NCI-H1048 (cell line): ENCODE measurements around the gene PIF1.

ENCODE experiments used
- DNase-seq: peaks from one replicate; lab custom pipeline; 2025; lab: John Stamatoyannopoulos, UW

The PIF1 gene

DNA sequence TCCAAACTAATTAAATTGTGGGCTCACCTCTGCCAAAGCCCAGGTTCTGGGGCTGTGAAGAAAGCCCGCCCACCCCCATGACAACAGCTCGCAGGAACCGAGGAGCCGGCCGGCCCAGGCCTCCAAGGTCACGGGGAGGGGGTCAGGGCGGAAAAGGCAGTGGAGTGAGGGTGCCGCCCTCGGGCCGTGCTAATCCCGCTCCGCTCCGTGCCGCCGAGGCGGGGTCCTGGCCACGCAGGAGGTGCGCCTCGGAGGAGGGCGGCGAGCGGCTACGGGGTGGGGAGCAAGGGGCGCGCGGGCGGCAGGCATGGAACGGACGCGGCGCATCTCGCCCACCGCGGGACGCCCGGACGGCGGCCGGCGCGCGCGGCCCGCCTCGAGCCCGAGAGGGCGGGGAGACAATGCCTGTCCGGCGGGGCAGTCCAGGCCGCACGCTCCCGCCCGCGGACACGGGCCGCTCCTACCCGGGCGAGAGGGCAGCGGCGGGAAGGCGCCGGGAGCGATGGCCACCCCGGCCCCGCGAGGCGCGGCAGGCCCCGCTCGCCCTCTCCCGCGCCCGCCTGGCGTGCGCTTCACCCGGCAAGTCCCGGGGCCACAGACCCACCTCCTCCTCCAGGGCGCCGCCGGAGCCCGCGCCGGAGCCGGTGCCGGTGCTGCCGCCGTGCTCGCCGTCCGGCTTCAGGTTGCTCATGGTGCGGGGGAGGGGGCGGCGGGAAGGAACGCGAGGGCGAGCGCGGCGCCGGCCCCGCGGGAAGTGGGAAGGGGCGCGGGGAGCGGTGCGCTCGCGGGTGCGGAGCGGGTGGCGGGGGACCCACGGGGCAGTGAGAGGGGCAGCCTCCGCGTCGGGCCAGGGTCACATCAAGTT, 50.6 kb downstream of the PIF1 start:
- DNase-seq: no peak

DNA sequence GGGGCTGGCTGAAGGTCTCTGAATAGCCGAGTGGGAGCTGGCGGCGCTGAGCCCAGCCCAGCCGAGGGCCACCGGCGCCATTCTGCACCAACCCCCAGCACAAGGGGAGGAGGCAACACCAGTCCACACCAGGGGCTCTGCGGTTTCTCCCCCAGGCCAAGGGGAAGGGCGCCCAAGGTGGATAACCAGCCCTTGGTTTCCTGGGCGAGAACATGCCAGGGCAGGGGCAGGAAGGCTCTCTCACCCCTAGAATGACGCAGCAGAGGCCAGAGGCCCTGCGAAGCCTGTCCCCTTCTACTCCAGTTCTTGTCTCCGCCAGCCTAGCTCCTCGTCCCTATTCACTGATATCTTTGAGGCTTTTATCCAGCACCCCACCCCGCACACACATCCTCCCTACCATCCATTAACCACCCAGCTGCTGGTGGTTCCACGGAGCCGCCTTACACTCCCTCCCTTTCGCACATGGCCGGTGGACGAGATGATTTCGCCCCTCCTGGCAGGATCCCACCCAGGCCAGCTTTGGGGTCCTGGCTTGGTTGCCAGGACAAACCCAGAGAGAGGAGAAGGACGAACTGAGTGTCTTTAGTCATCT, 51.3 kb downstream of the PIF1 start:
- no peak for DNase-seq

DNA sequence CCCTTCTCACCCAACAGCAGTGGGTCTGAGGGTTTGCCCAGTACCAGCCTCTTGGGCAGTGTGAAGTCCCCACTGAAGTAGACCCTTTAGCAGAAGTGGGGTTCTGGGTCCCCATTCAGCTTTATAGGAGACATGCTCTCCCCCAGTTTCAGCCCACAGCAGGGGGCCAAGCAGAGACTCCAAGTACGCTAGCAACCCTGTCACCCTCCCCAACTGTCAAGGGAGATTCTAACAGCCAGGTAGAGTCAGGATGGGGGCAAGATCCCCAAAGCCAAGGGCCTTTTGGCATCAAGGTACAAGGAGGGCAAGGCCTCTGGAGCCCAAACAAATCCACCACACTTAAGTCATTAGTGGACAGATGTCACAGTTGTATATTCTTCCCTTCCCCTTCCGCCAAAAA, 51.8 kb downstream of the PIF1 start:
- DNase-seq: no peak

DNA sequence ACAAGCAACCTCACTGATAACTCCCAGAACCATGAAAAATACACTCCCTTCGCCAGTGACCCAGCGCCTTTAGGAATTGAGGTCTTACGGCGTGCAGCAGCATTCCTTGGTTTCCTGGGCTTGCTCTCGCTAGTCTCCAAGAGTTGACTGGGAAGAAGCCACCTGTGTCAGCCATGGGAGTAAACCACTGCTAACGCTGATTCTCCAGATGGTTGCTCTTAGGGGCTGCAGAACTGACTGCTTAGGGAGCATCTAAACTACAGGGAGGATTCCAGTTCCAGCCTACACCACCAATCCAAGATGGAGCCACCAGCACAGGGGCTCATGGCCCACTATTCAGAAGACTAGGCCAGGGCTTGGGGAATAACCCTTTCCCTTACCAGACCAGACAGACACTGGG, 52.5 kb downstream of the PIF1 start:
- DNase-seq: no peak

DNA sequence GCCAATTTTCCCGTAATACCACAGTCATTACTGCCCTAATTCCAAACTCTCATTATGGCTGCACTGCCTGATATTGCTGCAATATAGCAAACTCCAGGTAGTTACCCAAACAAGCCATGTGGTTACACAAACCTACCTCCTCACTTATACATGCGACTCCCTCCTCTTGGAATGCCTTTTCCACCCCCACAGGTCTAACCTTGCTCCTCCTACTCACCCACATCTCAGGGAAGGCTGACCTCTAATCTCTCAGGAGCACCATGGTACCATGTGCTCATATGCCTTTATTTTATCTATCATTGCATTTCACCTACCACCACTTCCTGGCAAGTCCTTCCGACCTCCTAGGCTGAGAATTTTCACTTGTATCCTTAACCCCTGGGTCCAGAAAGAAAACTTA, 53.0 kb downstream of the PIF1 start:
- no peak for DNase-seq

DNA sequence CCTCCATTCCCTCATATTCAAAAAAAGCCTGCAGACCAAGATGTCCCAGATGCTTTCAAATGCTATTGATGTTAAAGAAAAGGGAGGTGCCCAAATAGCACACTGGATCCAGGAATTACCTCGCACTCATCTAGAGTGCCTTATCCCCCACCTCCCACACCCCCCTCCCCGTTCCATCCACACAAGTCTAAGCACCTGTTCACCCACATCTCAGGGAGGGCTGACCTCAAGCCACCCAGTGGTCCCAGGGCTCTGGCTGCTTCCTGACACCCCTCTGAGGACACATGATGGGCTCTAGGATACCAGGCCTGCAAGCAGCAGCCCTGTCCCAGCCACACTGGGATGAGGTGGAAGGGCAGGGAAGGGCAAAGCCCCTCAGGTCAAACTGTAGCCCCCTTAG, 54.8 kb downstream of the PIF1 start:
- DNase-seq: no peak

DNA sequence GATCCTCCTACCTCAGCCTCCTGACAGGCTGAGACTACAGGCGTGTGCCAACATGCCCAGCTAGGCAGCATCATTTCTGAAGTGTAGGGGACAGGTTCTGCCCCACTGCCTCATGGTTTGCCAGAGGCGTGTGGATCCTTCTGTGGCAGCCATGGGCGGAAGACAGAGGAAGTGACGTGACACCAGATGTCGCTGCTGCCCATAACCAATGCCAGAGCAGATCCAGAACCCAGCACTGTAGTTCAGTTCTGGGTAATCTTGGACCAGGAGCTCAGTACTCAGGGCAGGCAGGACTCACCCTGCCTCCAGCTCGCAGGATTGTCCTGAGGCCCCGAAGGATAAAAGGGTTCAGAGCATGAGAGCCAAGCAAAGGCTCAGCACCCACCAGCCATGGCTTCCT, 58.2 kb downstream of the PIF1 start:
- no peak for DNase-seq

DNA sequence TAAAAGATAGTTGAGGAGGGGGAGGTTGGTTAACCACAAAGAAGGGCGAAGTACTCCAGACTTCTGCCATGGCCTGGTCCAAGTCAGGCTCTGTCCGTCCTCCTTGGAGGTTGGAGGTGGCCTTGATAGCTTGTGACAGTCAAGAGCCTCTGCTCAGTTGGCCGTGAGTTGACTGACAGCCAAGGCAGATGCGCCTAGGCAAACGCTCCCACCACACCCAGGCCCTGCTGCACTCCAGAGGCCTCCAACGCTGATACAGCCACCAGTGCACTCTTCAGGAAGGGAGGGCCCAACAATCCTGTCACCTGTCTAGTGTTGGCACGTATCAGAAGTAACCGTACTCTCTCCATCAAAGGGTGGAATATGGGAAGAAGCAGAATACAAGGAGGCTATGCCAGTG, 59.4 kb downstream of the PIF1 start:
- DNase-seq: no peak
